GM12892 (cell line): ENCODE results near the gene KMT2A.
"Not testable (repeated sequence)": the region's sequence is repeated elsewhere in the genome, so short reads cannot be mapped to it uniquely, and the experiment has no call there.

ENCODE experiments used
- DNase-seq: peaks from one replicate; pipeline ENCODE4 v3.0.0; 2011; ENCODE audit not compliant: insufficient read length
- FAIRE-seq: peaks from 2 replicates; lab custom pipeline; 2011; peaks lifted over from hg19 to GRCh38; lab: Jason Lieb, UNC
- POLR2A ChIP-seq: IDR thresholded peaks from 2 replicates; pipeline ENCODE4 v1.6.1; 2011; ENCODE audit warnings: low read depth, low read length, control low read depth
- POLR2AphosphoS5 ChIP-seq: IDR thresholded peaks from 2 replicates; pipeline ENCODE4 v1.6.1; 2011; ENCODE audit warnings: low read depth, low read length, control low read depth
- TAF1 ChIP-seq: IDR thresholded peaks from 2 replicates; pipeline ENCODE4 v1.6.1; 2011; ENCODE audit warnings: low read depth, mild to moderate bottlenecking, control low read depth, low read length, borderline replicate concordance

Gene KMT2A

GRCh38 chr11:118462178-118462577, 25.9 kb downstream of the KMT2A start:
- DNase-seq (no peak), FAIRE-seq (no peak)
- TF ChIP-seq POLR2AphosphoS5 = no peak
- no peak for TF ChIP-seq TAF1
- TF ChIP-seq POLR2A = no peak

GRCh38 chr11:118468968-118469367, 32.7 kb downstream of the KMT2A start:
- DNase-seq = not testable (repeated sequence)
- FAIRE-seq = peak; percentile 30

GRCh38 chr11:118471030-118471429, 34.7 kb downstream of the KMT2A start:
- FAIRE-seq (no peak), DNase-seq (no peak)
- TF ChIP-seq POLR2AphosphoS5 = no peak
- TF ChIP-seq TAF1 = no peak
- TF ChIP-seq POLR2A = no peak

- FAIRE-seq = peak; percentile 50
- DNase-seq = no peak
- no peak for TF ChIP-seq POLR2A
- TF ChIP-seq TAF1 = no peak
These were observed 37.2 kb downstream of the KMT2A start for GRCh38 chr11:118473537-118473936.

GRCh38 chr11:118476676-118477075, 40.4 kb downstream of the KMT2A start:
- FAIRE-seq (peak; percentile 5), DNase-seq (no peak)
- no peak for TF ChIP-seq TAF1
- no peak for TF ChIP-seq POLR2AphosphoS5
- TF ChIP-seq POLR2A = no peak

- not testable (repeated sequence) for DNase-seq, FAIRE-seq
These were observed 44.9 kb downstream of the KMT2A start for GRCh38 chr11:118481238-118481637.

GRCh38 chr11:118484405-118484804, 48.1 kb downstream of the KMT2A start:
- FAIRE-seq = no peak
- no peak for TF ChIP-seq POLR2A
- TF ChIP-seq POLR2AphosphoS5 = no peak
- TF ChIP-seq TAF1 = no peak

GRCh38 chr11:118485273-118485672, 49.0 kb downstream of the KMT2A start:
- TF ChIP-seq TAF1 (no peak), POLR2A (no peak), POLR2AphosphoS5 (no peak)
- no peak for FAIRE-seq
- no peak for DNase-seq

More at GRCh38 chr11:118484405-118484804, 48.1 kb downstream of the KMT2A start:
- no peak for DNase-seq

- FAIRE-seq = peak; percentile 95
- TF ChIP-seq POLR2A = no peak
- TF ChIP-seq TAF1 = no peak
- no peak for TF ChIP-seq POLR2AphosphoS5
- DNase-seq = peak; percentile 40
These were observed 52.3 kb downstream of the KMT2A start for GRCh38 chr11:118488480-118489109.

GRCh38 chr11:118491041-118491440, 54.7 kb downstream of the KMT2A start:
- TF ChIP-seq POLR2AphosphoS5 = no peak
- no peak for TF ChIP-seq POLR2A
- TF ChIP-seq TAF1 = no peak
- FAIRE-seq = no peak
- DNase-seq = no peak

GRCh38 chr11:118497831-118498230, 61.5 kb downstream of the KMT2A start:
- DNase-seq = no peak
- no peak for TF ChIP-seq TAF1
- TF ChIP-seq POLR2AphosphoS5 = no peak
- no peak for TF ChIP-seq POLR2A
- FAIRE-seq = no peak

GRCh38 chr11:118503216-118503615, 66.9 kb downstream of the KMT2A start:
- FAIRE-seq (no peak), DNase-seq (no peak)
- TF ChIP-seq POLR2A (no peak), POLR2AphosphoS5 (no peak), TAF1 (no peak)

- DNase-seq (no peak), FAIRE-seq (no peak)
These were observed 75.3 kb downstream of the KMT2A start for GRCh38 chr11:118511601-118512000.

More at GRCh38 chr11:118511601-118512000, 75.3 kb downstream of the KMT2A start:
- no peak for TF ChIP-seq TAF1
